ENCODE results near the gene PAPPA.

Gene PAPPA

GRCh38 chr9:116317503-116317902 lies 163.9 kb downstream of the PAPPA start:
- TF ChIP-seq ZFX (IDR thresholded peaks at IDR 0.05) (no peak), CTCF (conservative IDR thresholded peaks at IDR 0.05) (no peak)
- H3K27ac ChIP-seq = no peak overlapping the region

GRCh38 chr9:116318468-116319374 lies 165.1 kb downstream of the PAPPA start:
- TF ChIP-seq CTCF (conservative IDR thresholded peaks at IDR 0.05) (no peak), ZFX (IDR thresholded peaks at IDR 0.05) (no peak)
- H3K27ac ChIP-seq = no peak overlapping the region

GRCh38 chr9:116319480-116319879 lies 165.9 kb downstream of the PAPPA start:
- no peak for TF ChIP-seq ZFX (IDR thresholded peaks at IDR 0.05)
- TF ChIP-seq CTCF (conservative IDR thresholded peaks at IDR 0.05) = no peak
- H3K27ac ChIP-seq = no peak overlapping the region

- no peak for TF ChIP-seq CTCF (conservative IDR thresholded peaks at IDR 0.05)
- no peak for TF ChIP-seq ZFX (IDR thresholded peaks at IDR 0.05)
- H3K27ac ChIP-seq = no peak overlapping the region
Observed at GRCh38 chr9:116320290-116320689, 166.7 kb downstream of the PAPPA start.

GRCh38 chr9:116322521-116322920 lies 168.9 kb downstream of the PAPPA start:
- H3K27ac ChIP-seq = no peak overlapping the region
- TF ChIP-seq CTCF (conservative IDR thresholded peaks at IDR 0.05) = no peak
- TF ChIP-seq ZFX (IDR thresholded peaks at IDR 0.05) = no peak

GRCh38 chr9:116323012-116323411 lies 169.4 kb downstream of the PAPPA start:
- no peak overlapping the region for H3K27ac ChIP-seq
- TF ChIP-seq ZFX (IDR thresholded peaks at IDR 0.05) (no peak), CTCF (conservative IDR thresholded peaks at IDR 0.05) (no peak)

- TF ChIP-seq ZFX (IDR thresholded peaks at IDR 0.05) (no peak), CTCF (conservative IDR thresholded peaks at IDR 0.05) (no peak)
- H3K27ac ChIP-seq = no peak overlapping the region
Observed at GRCh38 chr9:116323571-116323970, 170.0 kb downstream of the PAPPA start.
